ENCODE data around the gene NR2C1. TPM values are rescaled to one million over a fixed set of nuclear protein-coding genes. Genes with fewer than 3 reads are reported as not detected.
A peak's percentile ranks its signal among the peaks of the same experiment; 100 is the strongest.
"Not testable (repeated sequence)": the region's sequence is repeated elsewhere in the genome, so short reads cannot be mapped to it uniquely, and the experiment has no call there.

The NR2C1 gene
- total RNA-seq, 1 donor from 2014 or later: 70.2 TPM

DNA sequence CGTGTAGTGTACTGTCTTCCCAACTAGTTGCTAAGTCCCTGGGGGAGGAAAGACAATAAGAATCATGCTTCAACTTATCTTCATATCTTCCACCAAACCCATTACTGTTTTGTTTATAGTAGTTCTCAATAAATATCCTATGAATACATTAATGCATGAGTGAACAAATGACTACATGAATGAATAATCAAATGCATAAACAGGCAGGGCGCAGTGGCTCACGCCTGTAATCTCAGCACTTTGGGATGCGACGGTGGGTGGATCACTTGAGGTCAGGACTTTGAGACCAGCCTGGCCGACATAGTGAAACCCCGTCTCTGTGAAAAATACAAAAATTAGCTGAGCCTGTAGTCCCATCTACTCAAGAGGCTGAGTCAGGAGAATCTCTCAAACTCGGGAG, 32.1 kb upstream of the NR2C1 start:
- TF ChIP-seq, protein P1, sequence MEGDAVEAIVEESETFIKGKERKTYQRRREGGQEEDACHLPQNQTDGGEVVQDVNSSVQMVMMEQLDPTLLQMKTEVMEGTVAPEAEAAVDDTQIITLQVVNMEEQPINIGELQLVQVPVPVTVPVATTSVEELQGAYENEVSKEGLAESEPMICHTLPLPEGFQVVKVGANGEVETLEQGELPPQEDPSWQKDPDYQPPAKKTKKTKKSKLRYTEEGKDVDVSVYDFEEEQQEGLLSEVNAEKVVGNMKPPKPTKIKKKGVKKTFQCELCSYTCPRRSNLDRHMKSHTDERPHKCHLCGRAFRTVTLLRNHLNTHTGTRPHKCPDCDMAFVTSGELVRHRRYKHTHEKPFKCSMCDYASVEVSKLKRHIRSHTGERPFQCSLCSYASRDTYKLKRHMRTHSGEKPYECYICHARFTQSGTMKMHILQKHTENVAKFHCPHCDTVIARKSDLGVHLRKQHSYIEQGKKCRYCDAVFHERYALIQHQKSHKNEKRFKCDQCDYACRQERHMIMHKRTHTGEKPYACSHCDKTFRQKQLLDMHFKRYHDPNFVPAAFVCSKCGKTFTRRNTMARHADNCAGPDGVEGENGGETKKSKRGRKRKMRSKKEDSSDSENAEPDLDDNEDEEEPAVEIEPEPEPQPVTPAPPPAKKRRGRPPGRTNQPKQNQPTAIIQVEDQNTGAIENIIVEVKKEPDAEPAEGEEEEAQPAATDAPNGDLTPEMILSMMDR (IDR thresholded peaks at IDR 0.05; ENCODE audit: unreplicated experiment): no peak
- no peak for DNase-seq (ENCODE audit: low spot score)
- H3K4me3 Mint-ChIP-seq (ENCODE audit: unreplicated experiment): no peak overlapping the region
- H3K27me3 Mint-ChIP-seq (ENCODE audit: unreplicated experiment): no peaks in the 10 kb centered on the region
- peaks cover 2% of the 10 kb centered on the region for H3K4me1 Mint-ChIP-seq (ENCODE audit: unreplicated experiment)
- peaks cover 33% of the 10 kb centered on the region for H3K36me3 Mint-ChIP-seq (ENCODE audit: low read depth, unreplicated experiment)
- H3K27ac Mint-ChIP-seq (ENCODE audit: unreplicated experiment): no peak overlapping the region
- no peaks in the 10 kb centered on the region for H3K9me3 Mint-ChIP-seq (ENCODE audit: unreplicated experiment)

- Mint-ChIP-seq H3K4me3 (ENCODE audit: unreplicated experiment) (no peak overlapping the region), H3K27me3 (ENCODE audit: unreplicated experiment) (no peaks in the 10 kb centered on the region), H3K27ac (ENCODE audit: unreplicated experiment) (no peak overlapping the region), H3K9me3 (ENCODE audit: unreplicated experiment) (no peaks in the 10 kb centered on the region), H3K4me1 (ENCODE audit: unreplicated experiment) (peaks cover 8% of the 10 kb centered on the region), H3K36me3 (ENCODE audit: low read depth, unreplicated experiment) (peaks cover 38% of the 10 kb centered on the region)
- no peak for DNase-seq (ENCODE audit: low spot score)
- TF ChIP-seq, protein P1 (IDR thresholded peaks at IDR 0.05; ENCODE audit: unreplicated experiment): no peak
Measured at GRCh38 chr12:95104919-95105452, 31.6 kb upstream of the NR2C1 start.

GRCh38 chr12:95102916-95103671, 29.7 kb upstream of the NR2C1 start:
- Mint-ChIP-seq H3K9me3 (ENCODE audit: unreplicated experiment) (no peaks in the 10 kb centered on the region), H3K27me3 (ENCODE audit: unreplicated experiment) (peaks cover under 1% of the 10 kb centered on the region), H3K36me3 (ENCODE audit: low read depth, unreplicated experiment) (peaks cover 42% of the 10 kb centered on the region), H3K4me1 (ENCODE audit: unreplicated experiment) (peaks cover 21% of the 10 kb centered on the region), H3K27ac (ENCODE audit: unreplicated experiment) (no peak overlapping the region), H3K4me3 (ENCODE audit: unreplicated experiment) (no peak overlapping the region)
- DNase-seq (ENCODE audit: low spot score): no peak
- TF ChIP-seq, protein P1 (IDR thresholded peaks at IDR 0.05; ENCODE audit: unreplicated experiment): no peak

DNA sequence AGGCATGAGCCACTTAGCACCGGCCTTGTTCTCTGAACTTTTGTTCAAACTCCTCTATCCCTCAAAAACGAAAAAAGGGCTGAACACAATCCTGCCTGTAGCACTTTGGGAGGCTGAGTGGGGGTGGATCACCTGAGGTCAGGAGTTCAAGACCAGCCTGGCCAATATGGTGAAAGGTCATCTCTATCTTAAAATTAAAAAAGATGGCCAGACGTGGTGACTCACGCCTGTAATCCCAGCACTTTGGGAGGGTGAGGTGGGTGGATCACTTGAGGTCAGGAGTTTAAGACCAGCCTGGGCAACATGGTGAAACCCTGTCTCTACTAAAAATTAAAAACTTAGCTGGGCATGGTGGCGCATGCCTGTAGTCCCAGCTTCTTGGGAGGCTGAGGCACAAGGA, 28.5 kb upstream of the NR2C1 start:
- not testable (repeated sequence) for DNase-seq (ENCODE audit: low spot score); H3K27me3 Mint-ChIP-seq (ENCODE audit: unreplicated experiment); H3K27ac Mint-ChIP-seq (ENCODE audit: unreplicated experiment); H3K9me3 Mint-ChIP-seq (ENCODE audit: unreplicated experiment); H3K4me3 Mint-ChIP-seq (ENCODE audit: unreplicated experiment)
- Mint-ChIP-seq H3K4me1 (ENCODE audit: unreplicated experiment) (peaks cover 24% of the 10 kb centered on the region), H3K36me3 (ENCODE audit: low read depth, unreplicated experiment) (peaks cover 41% of the 10 kb centered on the region)

DNA sequence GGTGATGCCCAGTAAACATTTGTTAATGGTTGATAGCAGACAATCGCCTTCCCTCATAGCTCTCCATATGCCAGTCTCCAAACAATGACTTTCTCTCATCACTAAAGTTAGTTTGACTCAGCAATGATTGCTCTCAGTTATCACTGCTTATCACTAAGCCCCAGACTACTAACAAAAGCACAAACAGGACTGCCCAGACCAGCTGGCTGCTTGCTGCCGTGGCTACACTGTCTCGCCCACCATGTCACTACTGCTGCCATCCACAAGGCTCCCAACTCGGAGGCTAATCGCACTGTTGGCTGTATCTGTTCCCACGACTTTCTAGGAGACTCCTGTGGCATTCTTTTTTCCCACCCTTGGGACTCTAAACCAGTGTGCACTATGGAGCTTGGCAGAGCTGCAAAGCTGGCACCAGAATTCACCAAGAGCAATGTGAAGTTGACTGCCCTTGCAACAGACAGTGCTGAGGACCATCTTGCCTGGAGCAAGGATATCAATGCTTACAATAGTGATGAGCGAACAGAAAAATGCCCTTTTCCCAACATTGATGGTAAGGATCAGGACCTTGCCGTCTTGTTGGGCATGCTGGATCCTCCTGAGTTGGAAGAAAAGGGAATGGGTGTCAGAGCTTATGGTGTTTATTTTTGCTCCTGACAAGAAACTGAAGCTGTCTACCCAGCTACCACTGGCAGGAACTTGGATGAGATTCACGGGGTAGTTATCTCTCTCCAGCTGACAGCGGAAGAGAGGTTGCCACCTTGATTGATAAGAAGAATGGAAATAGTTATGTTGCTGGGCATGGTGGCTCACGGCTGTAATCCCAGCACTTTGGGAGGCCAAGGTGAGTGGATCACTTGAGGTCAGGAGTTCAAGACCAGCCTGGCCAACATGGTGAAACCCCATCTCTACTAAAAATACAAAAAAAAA, 27.1 kb upstream of the NR2C1 start:
- peak overlapping the region; percentile 82 for H3K27ac Mint-ChIP-seq (ENCODE audit: unreplicated experiment)
- peaks cover 6% of the 10 kb centered on the region for H3K27me3 Mint-ChIP-seq (ENCODE audit: unreplicated experiment)
- peak overlapping the region; percentile 5 for H3K4me3 Mint-ChIP-seq (ENCODE audit: unreplicated experiment)
- H3K36me3 Mint-ChIP-seq (ENCODE audit: low read depth, unreplicated experiment): peaks cover 45% of the 10 kb centered on the region
- H3K9me3 Mint-ChIP-seq (ENCODE audit: unreplicated experiment): no peaks in the 10 kb centered on the region
- TF ChIP-seq, protein P1 (IDR thresholded peaks at IDR 0.05; ENCODE audit: unreplicated experiment): no peak
- H3K4me1 Mint-ChIP-seq (ENCODE audit: unreplicated experiment): peaks cover 24% of the 10 kb centered on the region
- DNase-seq (ENCODE audit: low spot score): no peak

Data from endothelial cell (in vitro differentiated cells).